GM19438 (cell line): ENCODE data around the gene FIGNL2.

Experiments used
- ATAC-seq: cut with Tn5 transposase; IDR thresholded peaks from one replicate; pipeline ENCODE4 v1.9.1; 2021; ENCODE audit warnings: low read depth; ENCODE audit not compliant: unreplicated experiment

The FIGNL2 gene

DNA sequence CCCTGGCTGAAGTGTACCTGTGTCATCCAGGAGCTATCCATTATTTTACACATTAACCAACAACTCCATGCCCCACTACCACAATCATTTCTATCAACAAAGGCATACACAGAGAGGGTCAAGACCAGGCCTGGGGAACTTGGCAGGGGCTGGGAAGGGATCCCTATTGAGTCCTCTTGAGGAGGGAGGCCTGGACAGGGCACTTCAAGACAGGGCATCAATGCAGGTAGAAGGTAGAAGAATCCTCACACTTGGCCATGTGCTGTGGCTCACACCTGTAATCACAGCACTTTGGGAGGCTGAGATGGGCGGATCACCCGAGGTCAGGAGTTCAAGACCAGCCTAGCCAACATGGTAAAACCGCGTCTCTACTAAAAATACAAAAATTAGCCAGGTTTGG, 26.0 kb upstream of the FIGNL2 start:
- ATAC-seq, result no peak

DNA sequence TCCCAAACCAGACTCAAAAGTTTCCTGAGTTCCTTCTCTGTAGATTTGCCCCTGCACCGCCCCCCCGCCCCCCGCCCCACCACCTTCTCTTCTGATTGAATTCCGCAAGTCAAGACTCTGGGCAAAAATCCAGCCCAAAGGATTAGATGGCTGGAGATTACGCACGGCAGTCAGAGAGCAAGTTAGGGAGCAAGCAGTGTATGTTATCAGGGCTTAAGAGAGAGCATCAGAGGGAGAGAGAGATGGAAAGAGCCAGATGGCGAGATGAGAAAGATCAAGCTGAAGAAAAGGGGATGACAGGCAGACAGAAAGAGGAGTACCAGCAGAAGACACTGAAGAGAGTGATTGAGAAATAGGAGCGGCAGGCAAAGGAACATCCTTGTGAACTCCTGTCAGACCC, 25.5 kb upstream of the FIGNL2 start:
- no peak for ATAC-seq

DNA sequence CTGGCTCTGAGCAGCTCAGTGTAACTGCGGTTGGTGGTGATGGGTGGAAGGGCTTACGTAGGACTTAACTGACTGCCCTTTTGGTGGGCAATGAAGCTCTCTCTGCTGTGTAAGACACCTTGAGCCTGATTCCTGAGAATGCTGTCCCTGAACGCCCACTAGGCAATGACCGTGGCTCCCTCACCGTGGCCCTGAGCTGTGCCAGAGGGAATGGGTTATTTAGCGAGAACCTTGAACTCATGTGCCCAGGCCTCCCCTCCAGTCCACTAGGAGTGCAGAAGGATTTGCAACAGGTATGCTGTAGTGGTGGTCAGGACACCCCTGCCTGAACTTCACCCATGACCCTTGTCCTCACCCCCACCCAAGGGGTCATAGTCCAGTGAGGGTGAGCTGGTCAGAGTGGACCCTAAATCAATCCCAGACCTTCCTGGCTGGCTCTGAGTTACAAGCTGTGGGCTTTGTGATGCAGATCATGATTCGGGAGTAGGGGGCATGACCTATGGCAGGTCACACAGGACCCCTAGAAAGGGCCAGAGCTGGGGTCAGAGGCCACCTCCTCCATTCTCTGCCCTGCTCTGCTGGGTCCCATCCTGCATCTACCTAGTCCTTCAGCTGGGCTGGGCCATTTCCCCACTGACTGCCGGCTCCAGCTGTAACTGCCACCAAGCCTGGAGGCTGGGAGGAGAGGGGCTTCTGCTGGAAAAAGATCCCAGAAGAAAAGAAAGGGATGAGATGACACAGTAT, 24.9 kb upstream of the FIGNL2 start:
- ATAC-seq, result no peak

DNA sequence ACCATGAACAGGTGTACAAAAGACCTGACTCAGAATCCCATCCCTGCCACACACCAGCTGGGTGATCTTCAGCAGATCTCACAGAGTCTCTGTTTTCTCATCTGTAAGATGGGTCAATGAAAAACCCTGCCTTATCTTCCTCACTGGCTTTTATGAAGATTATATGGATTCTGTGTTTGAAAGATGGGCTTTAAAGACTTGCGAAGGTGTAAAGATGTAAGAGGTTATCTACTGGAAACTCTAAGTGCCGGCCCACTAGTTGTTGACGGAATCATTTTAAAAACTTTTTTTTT, 24.1 kb upstream of the FIGNL2 start:
- ATAC-seq, result no peak

DNA sequence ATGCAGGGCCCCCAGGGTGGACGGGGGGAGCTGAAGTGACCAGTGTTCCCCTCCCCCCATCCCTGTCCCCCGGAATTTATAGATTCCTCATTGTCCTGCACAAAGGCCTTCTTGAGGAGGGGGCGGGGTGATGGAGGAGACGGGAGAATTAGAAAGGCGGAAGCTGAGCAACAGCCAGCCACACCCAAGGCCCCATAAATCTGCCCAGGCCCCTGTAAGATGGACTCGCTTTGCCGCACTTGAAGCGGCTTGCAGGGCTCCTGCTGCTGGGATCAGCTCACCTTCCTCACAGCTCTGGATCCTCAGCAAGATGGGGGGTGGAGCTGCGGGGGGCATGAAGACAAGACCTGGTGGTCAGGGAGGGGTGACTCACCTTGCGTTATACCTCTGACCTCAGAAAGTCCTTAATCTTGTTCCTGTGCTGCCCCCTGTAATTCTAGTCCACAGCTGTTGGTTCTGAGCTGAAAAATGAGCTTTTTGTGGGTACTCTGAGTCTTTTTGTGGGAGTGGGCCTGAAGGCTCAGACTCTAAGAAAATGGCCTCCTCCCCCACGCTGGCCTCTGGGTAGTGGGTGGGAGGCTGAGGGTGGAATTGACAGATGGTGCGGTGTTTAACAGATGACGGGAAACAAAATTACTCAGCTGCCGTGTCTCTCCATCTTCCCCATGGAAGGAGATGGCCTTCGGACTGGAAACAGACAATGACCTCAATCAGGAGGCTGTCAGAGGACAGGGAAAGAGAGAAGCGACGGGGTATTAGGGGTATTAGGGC, 23.6 kb upstream of the FIGNL2 start:
- ATAC-seq, result no peak

DNA sequence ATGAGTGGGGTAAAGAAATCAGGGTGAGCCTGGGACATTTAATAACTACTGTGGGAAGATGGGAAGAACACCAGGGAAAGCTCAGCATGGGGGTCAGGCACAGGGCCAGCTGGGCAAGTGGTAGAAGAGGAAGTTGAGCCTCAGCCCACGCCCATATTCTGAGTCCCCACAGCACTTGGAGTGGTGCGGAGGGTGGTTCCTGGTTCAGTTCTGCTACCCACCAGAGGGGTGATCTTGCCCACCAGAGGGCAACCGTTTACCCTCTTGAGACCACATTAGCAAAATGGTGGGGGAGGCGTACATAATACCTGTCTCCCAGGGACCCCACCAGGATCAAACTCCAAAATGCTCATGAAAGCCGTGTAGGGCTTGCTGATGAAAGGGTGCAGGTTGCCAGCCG, 22.6 kb upstream of the FIGNL2 start:
- no peak for ATAC-seq

DNA sequence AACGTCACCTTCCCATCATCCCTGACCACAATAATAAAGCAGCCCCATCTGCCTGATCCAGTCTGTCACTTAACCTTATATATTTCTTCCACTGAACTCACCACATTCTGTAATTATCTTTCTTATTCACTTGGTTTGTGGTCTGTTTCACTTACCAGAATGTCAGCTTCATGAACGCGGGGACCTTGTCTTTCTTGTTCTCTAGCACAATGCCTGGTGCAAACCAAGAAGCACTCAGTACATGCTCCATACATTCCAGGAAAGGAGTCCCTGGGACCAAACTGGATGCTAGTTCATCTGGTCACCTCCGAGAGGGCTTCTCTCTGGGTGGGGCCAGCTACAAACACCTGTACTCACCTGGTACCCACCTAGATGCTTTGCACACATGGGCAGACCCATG, 22.0 kb upstream of the FIGNL2 start:
- ATAC-seq, result no peak

DNA sequence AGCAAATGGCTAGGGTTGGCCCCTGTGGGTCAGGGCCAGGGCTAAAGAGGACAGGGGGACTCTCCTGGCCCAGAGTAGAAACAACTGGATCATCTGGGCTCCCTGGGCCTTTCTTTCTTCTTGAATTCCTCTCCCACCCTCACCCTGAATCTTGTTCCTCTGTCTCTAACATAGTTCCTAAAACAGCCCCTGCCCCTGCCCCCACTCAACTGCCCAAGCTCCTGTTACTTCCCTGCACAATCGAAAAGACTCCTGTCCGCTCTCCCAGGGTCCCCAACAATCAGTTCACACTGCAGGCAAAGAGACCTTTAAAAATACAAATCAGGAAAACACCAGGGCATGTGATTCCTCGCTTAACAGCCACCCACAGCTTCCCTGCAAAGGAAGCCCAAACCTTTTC, 21.4 kb upstream of the FIGNL2 start:
- ATAC-seq, result no peak

DNA sequence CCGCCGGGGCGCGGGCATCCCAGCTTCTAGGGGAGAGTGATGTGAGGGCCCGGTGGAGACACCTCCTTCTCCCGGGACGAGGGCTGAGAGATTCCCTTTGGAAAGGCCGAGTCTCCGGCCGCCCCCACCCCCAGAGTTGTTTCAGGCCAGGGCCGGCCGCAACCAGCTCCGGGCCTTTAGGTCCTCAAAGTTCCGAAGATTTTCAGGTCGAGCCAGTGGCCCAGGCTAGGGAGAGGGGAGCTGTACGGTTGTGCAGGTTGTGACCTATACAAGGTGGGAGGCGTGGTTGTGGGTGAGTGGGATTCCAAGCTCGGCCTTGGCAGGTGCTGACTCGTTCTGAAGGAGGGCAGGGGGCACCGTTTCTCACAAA, 21.0 kb upstream of the FIGNL2 start:
- no peak for ATAC-seq

DNA sequence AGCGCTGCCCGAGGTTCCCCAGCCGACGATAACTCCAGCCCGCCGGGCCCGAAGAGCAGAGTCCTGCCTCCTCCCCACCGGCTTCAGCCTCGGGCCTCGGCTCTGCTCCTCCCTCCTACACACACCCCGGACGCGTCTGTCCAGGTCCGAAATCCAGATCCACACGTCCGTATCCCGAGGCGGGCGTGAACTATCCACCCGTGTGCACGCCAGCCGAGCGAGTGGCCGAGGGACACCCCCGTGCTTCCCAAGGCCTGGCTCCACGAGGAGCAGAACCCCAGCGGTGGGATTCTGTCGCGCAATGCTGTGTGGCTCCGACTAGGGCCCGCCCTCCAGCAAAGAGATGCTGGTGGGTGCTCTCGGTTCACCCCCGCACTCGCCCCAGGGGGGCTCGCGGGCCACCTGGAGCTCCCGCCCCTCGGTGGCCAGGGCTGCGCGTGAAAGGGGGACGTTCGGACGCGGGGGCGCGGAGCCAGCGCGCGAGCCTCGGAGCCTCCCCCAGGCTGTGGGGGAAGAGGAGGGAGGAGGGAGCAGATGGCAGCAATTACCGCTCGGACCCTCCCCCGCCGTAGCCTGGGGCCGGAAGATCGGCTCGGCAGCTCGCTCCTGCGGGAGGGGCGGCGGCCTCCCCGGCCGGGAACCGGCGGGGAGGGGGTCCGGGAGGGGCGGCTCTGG, 20.4 kb upstream of the FIGNL2 start:
- ATAC-seq, result no peak

DNA sequence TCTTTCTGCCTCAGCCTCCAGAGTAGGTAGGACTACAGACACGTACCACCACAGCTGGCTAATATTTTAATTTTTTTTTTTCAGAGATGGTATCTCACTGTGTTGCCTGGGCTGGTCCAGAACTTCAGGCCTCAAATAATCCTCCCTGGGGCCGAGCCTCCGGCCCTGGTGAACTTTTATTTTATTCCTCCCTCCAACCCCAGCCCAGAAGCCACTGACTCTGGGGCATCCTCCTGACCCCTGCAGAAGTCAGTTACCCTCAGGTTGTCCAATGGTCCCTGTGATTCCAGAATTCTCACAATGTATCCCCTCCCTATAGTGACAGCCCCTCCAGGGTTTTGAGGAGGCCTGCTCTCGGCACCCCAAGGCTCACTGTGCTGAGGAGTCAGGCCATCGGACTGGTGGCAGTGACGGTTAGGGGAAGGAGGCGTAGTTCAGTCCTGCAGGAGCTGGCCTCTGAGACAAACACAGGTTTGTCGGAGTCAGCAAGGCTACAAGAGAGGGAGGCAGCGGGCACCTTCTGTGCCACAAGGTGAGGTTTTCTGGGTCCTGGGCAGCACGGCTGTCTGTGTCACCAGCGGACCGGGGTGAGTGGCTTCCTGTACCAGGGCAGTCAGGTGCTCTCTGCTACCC, 19.4 kb upstream of the FIGNL2 start:
- no peak for ATAC-seq

DNA sequence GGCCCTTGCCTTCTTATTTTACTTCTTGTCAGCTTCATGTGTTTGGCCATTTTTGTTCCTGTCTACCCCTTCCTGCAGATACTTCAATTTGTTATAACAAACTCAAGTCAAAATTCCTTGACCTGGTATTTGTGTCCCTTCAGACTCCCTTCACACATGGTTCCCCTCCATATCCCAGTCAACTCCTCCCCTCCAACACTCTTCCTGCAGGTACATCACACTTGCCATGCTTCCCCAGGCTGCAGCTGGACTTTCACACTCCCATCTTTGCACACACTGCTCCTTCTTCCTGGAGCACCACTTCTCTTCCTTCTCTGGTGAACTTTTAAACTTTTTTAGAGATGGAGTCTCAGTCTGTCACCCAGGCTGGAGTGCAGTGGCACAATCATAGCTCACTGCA, 18.9 kb upstream of the FIGNL2 start:
- ATAC-seq, result no peak

DNA sequence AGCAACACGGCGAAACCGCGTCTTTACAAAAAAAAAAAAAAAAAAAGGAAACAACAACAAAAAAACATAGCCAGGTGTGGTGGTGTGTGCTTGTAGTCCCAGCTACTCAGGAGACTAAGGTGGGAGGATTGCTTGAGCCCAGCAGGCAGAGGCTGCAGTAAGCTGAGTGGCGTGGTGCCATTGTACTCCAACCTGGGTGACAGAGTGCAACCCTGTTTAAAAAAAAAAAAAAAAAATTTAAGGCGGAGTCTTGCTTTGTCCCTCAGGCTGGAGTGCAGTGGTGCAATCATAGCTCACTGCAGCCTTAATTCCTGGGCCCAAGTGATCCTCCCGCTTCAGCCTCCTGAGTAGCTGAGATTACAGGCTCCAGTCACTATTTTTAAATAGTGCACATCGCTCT, 18.2 kb upstream of the FIGNL2 start:
- no peak for ATAC-seq

DNA sequence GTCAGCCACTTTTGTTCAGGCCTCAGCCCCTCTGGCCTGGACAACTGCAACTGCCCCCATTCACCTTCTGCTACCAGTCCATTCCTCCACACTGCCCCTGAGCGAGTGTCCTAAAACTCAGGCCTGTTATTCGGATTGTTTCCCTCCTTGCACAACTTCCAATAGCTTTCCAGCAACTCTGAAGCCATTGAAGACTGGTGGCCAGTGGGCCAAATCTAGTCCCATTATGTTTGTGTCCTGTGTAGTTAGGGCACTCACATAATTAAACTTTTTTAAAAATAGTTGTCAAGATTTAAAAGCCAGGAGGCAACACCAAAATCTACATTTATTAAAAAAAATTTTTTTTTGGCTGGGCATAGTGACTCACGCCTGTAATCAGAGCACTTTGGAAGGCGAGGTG, 17.8 kb upstream of the FIGNL2 start:
- no peak for ATAC-seq

DNA sequence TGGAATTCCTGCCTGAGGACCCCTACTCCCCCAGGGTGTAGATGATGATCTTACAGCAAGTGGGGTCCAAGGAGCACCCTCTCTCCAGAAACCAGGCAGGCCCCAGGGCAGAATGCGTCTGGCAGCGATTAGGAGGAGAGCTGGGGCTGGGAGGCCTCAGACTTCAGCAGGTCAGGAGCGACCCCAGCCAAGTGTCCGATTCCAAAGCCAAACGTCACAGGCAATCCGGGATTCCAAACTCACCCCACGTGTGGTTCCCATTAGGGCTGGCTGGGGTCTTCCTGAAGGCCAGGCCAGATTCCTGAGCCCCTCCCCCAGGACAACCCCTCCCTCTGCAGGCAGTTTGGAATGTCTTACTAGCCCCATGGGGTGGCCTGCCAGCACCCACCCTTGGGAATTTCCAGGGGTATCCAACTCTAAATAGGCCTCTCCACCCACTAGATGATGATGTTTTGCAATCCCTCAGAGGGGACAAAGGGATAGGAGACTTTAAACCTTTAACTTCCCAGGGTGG, 17.3 kb upstream of the FIGNL2 start:
- no peak for ATAC-seq

DNA sequence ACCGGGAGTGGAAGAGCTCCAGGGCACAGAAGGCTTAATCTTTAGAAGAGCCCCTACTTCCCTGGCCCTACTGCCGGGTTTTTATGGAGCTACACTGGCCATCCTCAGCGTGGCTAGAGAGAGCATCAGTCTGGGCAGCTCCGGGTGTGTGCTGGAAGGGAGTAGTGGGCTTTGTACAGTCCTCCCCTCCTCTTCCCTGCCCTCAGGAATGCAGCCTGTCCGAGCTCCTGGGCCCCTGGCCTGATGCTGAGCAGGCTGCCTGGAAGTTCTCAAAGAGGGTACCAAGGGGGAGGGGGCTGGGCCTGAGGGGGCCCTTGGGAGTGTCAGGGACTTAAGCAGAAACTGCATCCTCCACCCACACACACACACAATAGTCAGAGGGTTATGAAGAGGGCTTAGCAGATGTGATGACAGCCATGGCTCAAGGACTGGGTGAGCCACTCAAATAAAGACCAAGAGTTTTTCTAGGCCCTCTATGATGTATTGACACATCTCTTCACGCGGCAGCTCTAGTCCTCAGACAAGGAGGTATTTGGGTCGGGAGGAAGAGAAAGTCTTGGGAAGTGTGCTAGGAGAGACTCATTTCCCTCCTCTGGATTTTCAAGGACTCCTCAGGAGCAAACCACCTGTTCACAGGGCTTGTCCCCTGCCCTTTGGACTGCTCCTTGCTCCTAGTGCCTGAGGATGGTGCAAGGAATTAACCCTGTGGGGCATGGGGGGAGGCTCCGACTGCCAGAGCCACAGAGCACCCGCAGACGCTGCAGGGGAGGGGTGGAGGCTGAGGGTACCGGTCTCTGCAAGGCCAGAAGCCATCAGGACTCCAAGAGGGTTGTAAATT, 16.5 kb upstream of the FIGNL2 start:
- no peak for ATAC-seq

DNA sequence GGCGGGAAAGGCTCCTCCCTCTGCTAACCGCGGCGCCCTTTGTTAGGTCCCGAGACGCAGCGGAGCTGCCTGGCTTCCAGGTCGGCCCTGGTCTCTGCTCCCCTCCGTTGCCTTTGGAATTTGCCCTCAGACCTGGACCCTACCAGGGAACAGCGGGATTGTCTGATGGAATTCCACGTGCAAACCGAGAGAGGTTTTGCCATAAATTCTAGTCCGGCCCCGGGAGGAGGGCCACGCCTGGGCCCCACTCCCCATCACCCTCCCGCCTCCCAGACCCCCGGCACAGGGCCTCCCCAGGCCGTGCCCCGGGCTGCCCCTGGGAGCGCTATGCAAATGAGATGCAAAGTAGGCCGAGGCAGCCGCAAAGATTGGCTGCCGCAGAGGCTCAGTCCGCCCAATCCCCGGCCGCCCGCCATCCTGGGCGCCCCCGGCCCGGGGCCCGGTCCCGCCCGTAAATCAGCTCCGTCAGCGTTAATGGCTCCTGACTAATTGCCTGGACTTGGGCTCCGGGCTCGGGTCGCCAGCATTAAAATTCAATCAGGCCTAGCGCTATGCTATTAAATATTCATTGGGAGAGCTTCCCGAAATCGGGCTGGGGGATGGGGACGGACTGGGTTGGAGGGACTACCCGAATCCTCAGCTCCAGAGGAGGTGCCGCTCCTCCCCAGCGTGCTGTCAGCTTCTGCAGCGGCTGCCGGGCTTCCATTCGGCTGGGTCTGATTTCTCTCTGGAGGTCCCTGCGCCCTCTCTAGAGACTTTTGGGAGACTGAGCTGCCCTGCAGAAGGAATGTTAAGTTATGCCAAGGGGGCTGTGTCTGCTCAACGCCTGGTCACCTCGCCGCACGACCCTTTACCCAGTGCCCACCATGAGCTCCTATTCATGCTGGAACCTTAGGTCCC, 15.7 kb upstream of the FIGNL2 start:
- ATAC-seq, result no peak

DNA sequence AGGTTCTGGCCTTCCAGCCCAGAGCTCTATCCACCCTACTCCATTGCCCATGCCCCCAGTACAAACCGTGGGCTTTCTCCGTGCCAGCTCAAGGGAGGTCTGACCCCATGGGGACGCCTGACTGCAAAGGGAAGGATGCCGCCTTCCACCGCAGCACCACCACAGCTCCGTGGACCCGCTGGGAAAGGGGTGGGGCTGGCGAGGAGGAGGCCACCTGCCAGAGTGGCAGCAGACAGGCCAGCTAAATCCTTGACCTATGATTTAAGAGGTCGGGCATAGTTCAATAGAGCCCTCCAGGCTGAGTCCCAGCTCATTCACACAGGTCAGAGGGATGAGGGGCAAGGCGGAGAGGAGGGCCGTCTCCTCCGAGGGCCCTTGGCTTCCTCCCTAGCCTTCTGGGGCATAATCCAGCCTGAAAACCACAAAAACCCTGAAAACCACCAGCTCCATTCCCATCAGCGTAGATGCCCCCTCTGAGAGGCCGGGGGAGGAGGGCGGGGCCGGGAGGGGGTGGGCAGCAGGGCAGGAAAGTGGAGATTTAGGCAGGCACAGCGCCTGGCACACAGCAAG, 14.9 kb upstream of the FIGNL2 start:
- ATAC-seq, result no peak

DNA sequence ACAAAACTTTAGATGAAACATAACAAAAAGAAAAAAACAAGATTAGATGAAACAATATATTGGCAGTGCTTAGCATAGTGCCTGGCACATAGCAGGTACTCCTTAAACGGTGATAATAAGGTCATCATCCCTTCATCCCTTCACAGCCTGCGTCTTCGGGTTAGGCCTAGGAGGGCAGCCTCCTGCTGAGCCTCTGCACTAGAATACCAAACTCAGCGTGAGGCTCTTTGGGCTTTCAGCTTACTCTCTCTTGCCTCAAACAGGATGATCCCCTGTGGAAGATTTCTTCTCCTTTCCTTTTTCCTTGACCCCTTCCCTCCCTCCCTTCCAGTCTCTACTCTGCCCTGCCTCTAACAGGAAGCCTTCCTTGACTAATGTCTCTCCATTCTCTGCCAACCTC, 14.4 kb upstream of the FIGNL2 start:
- no peak for ATAC-seq
